H1 (cell line): ENCODE measurements around the gene ZNF500. TPM values are rescaled to one million over a fixed set of nuclear protein-coding genes. Genes with fewer than 3 reads are reported as not detected.

ENCODE experiments used
- CTCF ChIA-PET: fragments of 300-600 bp; sonication (Branson Sonifier 250); formaldehyde crosslinking; loops from one replicate; lab custom pipeline; 2021; ENCODE audit not compliant: partially characterized antibody; lab: Charles Lee
- POLR2A ChIA-PET: fragments of 300-600 bp; sonication (Branson Sonifier 250); formaldehyde crosslinking; loops from one replicate; lab custom pipeline; 2021; ENCODE audit warnings: inconsistent platforms; ENCODE audit not compliant: partially characterized antibody; lab: Charles Lee
- DNase-seq, 2 experiments: peaks; one replicate each; pipeline versions ENCODE4 v3.0.0 to v3.0.0-alpha.2; 2010 to 2022; ENCODE audit warnings: low spot score in 2 of 2, low read depth in 1 of 2, mixed read lengths in 1 of 2
- FAIRE-seq: peaks from 2 replicates; lab custom pipeline; 2011; peaks lifted over from hg19 to GRCh38; lab: Jason Lieb, UNC
- H2AFZ ChIP-seq: 2 replicates; pipeline ENCODE4 v1.8.1; 2012; ENCODE audit warnings: low read length, inconsistent platforms
- H2AK5ac ChIP-seq: 2 replicates; pipeline ENCODE4 v1.6.1; 2013; ENCODE audit warnings: low read depth, low read length
- H2BK120ac ChIP-seq: replicated peaks from 2 replicates; pipeline ENCODE3; 2013; ENCODE audit warnings: low read depth, low read length, inconsistent platforms
- H2BK12ac ChIP-seq: 2 replicates; pipeline ENCODE4 v1.6.1; 2013; ENCODE audit warnings: low read depth, low read length
- H2BK15ac ChIP-seq: 2 replicates; pipeline ENCODE4 v1.6.1; 2013; ENCODE audit warnings: low read length
- H2BK20ac ChIP-seq: 2 replicates; pipeline ENCODE4 v1.6.1; 2013; ENCODE audit warnings: low read length
- H2BK5ac ChIP-seq: 2 replicates; pipeline ENCODE4 v1.6.1; 2013; ENCODE audit warnings: low read depth, low read length
- H3K14ac ChIP-seq: 2 replicates; pipeline ENCODE4 v1.6.1; 2013; ENCODE audit warnings: inconsistent platforms; ENCODE audit not compliant: insufficient read length
- H3K18ac ChIP-seq: 2 replicates; pipeline ENCODE4 v1.6.1; 2013; ENCODE audit warnings: low read length; ENCODE audit errors: extremely low read depth
- H3K23ac ChIP-seq: 2 replicates; pipeline ENCODE4 v1.6.1; 2013; ENCODE audit warnings: inconsistent platforms; ENCODE audit not compliant: insufficient read length
- H3K23me2 ChIP-seq: 2 replicates; pipeline ENCODE4 v1.6.1; 2013; ENCODE audit warnings: low read depth, low read length
- H3K27ac ChIP-seq: 2 replicates; pipeline ENCODE4 v1.6.1; 2011; ENCODE audit warnings: low read depth, low read length, inconsistent platforms
- H3K27me3 ChIP-seq, 4 experiments: replicated peaks in 1 of 4; 1 replicate in 1 of 4; 2 replicates in 3 of 4; pipeline versions ENCODE4 v1.6.1 to v1.8.1; 2011 to 2013; ENCODE audit warnings: low read length in 3 of 4, mild to moderate bottlenecking in 3 of 4, inconsistent platforms in 2 of 4, mixed read lengths in 2 of 4, moderate library complexity in 1 of 4; ENCODE audit not compliant: control insufficient read depth in 3 of 4, insufficient read depth in 3 of 4; ENCODE audit errors: extremely low read depth in 1 of 4
- H3K36me3 ChIP-seq, 4 experiments: 2 replicates each; pipeline versions ENCODE4 v1.6.1 to v1.8.1; 2011 to 2013; ENCODE audit warnings: mild to moderate bottlenecking in 4 of 4, low read length in 3 of 4, moderate library complexity in 2 of 4, control low read depth in 1 of 4, inconsistent platforms in 1 of 4; ENCODE audit not compliant: insufficient read depth in 4 of 4, control insufficient read depth in 2 of 4
- H3K4ac ChIP-seq: replicated peaks from 2 replicates; pipeline ENCODE3; 2013; ENCODE audit warnings: low read length, low read depth, mixed read lengths, inconsistent platforms; ENCODE audit not compliant: insufficient read length
- H3K4me1 ChIP-seq, 4 experiments: replicated peaks in 1 of 4; 1 replicate in 1 of 4; 2 replicates in 3 of 4; pipeline versions ENCODE4 v1.6.1 to v1.8.1; 2011 to 2013; ENCODE audit warnings: low read length in 3 of 4, inconsistent platforms in 2 of 4, mixed read lengths in 1 of 4; ENCODE audit not compliant: insufficient read depth in 4 of 4, control insufficient read depth in 3 of 4
- H3K4me2 ChIP-seq, 2 experiments: 2 replicates each; pipeline versions ENCODE4 v1.6.1 to v1.8.1; 2011 to 2013; ENCODE audit warnings: low read depth in 2 of 2, low read length in 2 of 2, control low read depth in 1 of 2, inconsistent platforms in 1 of 2, mild to moderate bottlenecking in 1 of 2; ENCODE audit not compliant: insufficient read depth in 1 of 2
- H3K4me3 ChIP-seq, 4 experiments: fragments of 200-600, 300-600 bp in 1 of 4; sonication (generic), shearing (Covaris generic), sonication (Bioruptor Twin) in 1 of 4; 2 replicates each; pipeline versions ENCODE4 v1.5.1 to v1.8.1; 2011 to 2016; ENCODE audit warnings: low read length in 4 of 4, low read depth in 3 of 4, control low read depth in 2 of 4, inconsistent platforms in 2 of 4, mild to moderate bottlenecking in 2 of 4, mixed read lengths in 1 of 4, moderate library complexity in 1 of 4; ENCODE audit not compliant: insufficient read depth in 2 of 4; ENCODE audit errors: extremely low read depth in 1 of 4
- H3K56ac ChIP-seq: replicated peaks from 2 replicates; pipeline ENCODE3; 2013; ENCODE audit warnings: low read depth, mild to moderate bottlenecking, mixed read lengths, low read length, inconsistent platforms; ENCODE audit not compliant: insufficient read length
- H3K79me1 ChIP-seq: 2 replicates; pipeline ENCODE4 v1.6.1; 2013; ENCODE audit warnings: low read depth, low read length, control low read depth
- H3K79me2 ChIP-seq, 2 experiments: 2 replicates each; pipeline versions ENCODE4 v1.6.1 to v1.8.1; 2012 to 2013; ENCODE audit warnings: low read length in 2 of 2, mild to moderate bottlenecking in 2 of 2, inconsistent platforms in 1 of 2; ENCODE audit not compliant: insufficient read depth in 2 of 2, control insufficient read depth in 1 of 2
- H3K9ac ChIP-seq, 4 experiments: replicated peaks in 1 of 4; 1 replicate in 1 of 4; 2 replicates in 3 of 4; pipeline versions ENCODE4 v1.6.1 to v1.8.1; 2011 to 2013; ENCODE audit warnings: low read depth in 3 of 4, low read length in 3 of 4, control low read depth in 2 of 4, mild to moderate bottlenecking in 2 of 4, moderate library complexity in 2 of 4, inconsistent platforms in 1 of 4; ENCODE audit errors: extremely low read depth in 1 of 4
- H3K9me3 ChIP-seq, 2 experiments: 2 replicates each; pipeline versions ENCODE4 v1.6.1 to v1.8.1; 2012 to 2013; ENCODE audit warnings: mild to moderate bottlenecking in 2 of 2, moderate library complexity in 2 of 2, control low read depth in 1 of 2, inconsistent platforms in 1 of 2, low read depth in 1 of 2, low read length in 1 of 2, mixed read lengths in 1 of 2; ENCODE audit not compliant: insufficient read depth in 2 of 2
- H4K20me1 ChIP-seq, 2 experiments: replicated peaks in 1 of 2; 2 replicates each; pipeline versions ENCODE3 to v1.8.1; 2011 to 2013; ENCODE audit warnings: inconsistent platforms in 2 of 2, low read length in 2 of 2, mild to moderate bottlenecking in 1 of 2; ENCODE audit not compliant: insufficient read depth in 2 of 2, control insufficient read depth in 1 of 2
- H4K5ac ChIP-seq: 2 replicates; pipeline ENCODE4 v1.6.1; 2013; ENCODE audit warnings: low read length, low read depth, mixed read lengths, inconsistent platforms; ENCODE audit not compliant: insufficient read length
- H4K8ac ChIP-seq: 2 replicates; pipeline ENCODE4 v1.8.0; 2013; ENCODE audit warnings: mild to moderate bottlenecking, moderate library complexity, low read length, inconsistent platforms; ENCODE audit not compliant: insufficient read depth; ENCODE audit errors: extremely low read depth
- H4K91ac ChIP-seq: replicated peaks from 2 replicates; pipeline ENCODE3; 2013; ENCODE audit warnings: low read length, mixed read lengths, inconsistent platforms; ENCODE audit not compliant: insufficient read length
- BRCA1 ChIP-seq: IDR thresholded peaks from 2 replicates; pipeline ENCODE4 v1.6.1; 2012; ENCODE audit warnings: low read depth, low read length, improper control_type of control experiment
- CBX8 ChIP-seq: fragments of 300-800, 300-1000 bp; sonication (generic); IDR thresholded peaks from 2 replicates; pipeline ENCODE4 v1.7.1; 2016; ENCODE audit warnings: low read depth, low read length, borderline replicate concordance
- GABPA ChIP-seq: IDR thresholded peaks from 2 replicates; pipeline ENCODE4 v1.6.1; 2011; ENCODE audit warnings: mild to moderate bottlenecking, low read length, moderate library complexity, borderline replicate concordance; ENCODE audit not compliant: insufficient read depth
- HDAC6 ChIP-seq: IDR thresholded peaks from one replicate; pipeline ENCODE4 v1.7.1; 2012; ENCODE audit warnings: low read depth, mild to moderate bottlenecking, inconsistent platforms, low read length, moderate library complexity
- KDM1A ChIP-seq: fragments of 200-600, 300-600 bp; sonication (generic); IDR thresholded peaks from 2 replicates; pipeline ENCODE4 v1.7.1; 2016; ENCODE audit warnings: mild to moderate bottlenecking, low read length, borderline replicate concordance
- KDM5A ChIP-seq: fragments of 200-600 bp; IDR thresholded peaks from 2 replicates; pipeline ENCODE4 v1.7.1; 2012; ENCODE audit warnings: mild to moderate bottlenecking, low read length, inconsistent platforms, mixed read lengths
- NANOG ChIP-seq: IDR thresholded peaks from 2 replicates; pipeline ENCODE4 v1.6.1; 2011; ENCODE audit warnings: low read length, low read depth, mild to moderate bottlenecking, inconsistent platforms; ENCODE audit not compliant: insufficient read depth, poor library complexity, severe bottlenecking
- NRF1 ChIP-seq: IDR thresholded peaks from 2 replicates; pipeline ENCODE4 v1.6.1; 2011; ENCODE audit warnings: mild to moderate bottlenecking, low read depth, low read length, improper control_type of control experiment
- RXRA ChIP-seq: IDR thresholded peaks from 2 replicates; pipeline ENCODE4 v1.6.1; 2011; ENCODE audit warnings: low read depth, mild to moderate bottlenecking, low read length, moderate library complexity; ENCODE audit not compliant: insufficient read depth
- TEAD4 ChIP-seq: IDR thresholded peaks from 2 replicates; pipeline ENCODE4 v1.6.1; 2012; ENCODE audit warnings: low read depth, low read length, inconsistent platforms, mixed read lengths
- WGBS, 2 experiments: shearing (Covaris generic) in 1 of 2; methylation state at CpG; one replicate each; pipeline versions ENCODE4 v1.1.6 to v1.1.7; 2013 to 2015; ENCODE audit warnings: low lambda C conversion rate in 2 of 2, mixed read lengths in 2 of 2, inconsistent platforms in 1 of 2, low coverage in 1 of 2, missing lambda C conversion rate in 1 of 2; ENCODE audit not compliant: insufficient replicate concordance in 2 of 2, insufficient coverage in 1 of 2, insufficient read length in 1 of 2; ENCODE audit errors: extremely low coverage in 1 of 2, missing lambda C conversion rate in 1 of 2; 5-methylcytosine and 5-hydroxymethylcytosine counted together
- polyA plus RNA-seq, 7 experiments: library from polyadenylated mRNA; depleted of rRNA in 3 of 7; stranded (reverse) in 5 of 7; unstranded in 2 of 7; fragments of >200 nt in 5 of 7; fragments of 200-250 nt in 2 of 7; gene quantifications; 1 replicate in 5 of 7; 2 replicates in 1 of 7; 4 replicates in 1 of 7; pipeline versions ENCODE4 v1.2.1 to v1.2.3, GENCODE V29; 2011 to 2013; ENCODE audit warnings: missing spikeins in 2 of 7, mixed read lengths in 2 of 7
- total RNA-seq: library from RNA; stranded (reverse); fragmentation: NEBNext Ultra II Directional; extraction: Animal tissue kit (Norgen Biotek cat#: 25700); gene quantifications from 2 replicates; pipeline ENCODE4 v1.2.1, GENCODE V29; 2021

ZNF500 gene
- total and polyA plus RNA-seq, 2 of the 8 experiments (the other 6 are each of a cell fraction or from before 2014, with no cell fraction given), result 10.3 to 10.4 TPM

DNA sequence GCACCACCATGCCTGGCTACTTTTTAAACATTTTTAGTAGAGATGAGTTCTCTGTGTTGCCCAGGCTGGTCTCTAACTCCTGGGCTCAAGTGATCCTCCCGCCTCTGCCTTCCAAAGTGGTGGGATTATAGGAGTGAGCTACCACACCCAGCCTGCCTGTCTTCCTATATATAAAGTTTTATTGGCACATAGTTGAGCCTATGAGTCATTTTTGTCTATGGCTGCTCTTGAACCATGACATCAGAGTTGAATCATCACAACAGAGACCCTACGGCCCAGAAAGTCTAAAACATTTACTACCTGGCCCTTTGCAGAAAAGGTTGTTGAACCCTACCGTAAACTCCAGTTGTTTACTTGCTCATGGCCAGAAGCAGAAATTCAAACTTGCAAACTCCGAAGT is 13.3 kb upstream of the ZNF500 start:
- H2BK15ac ChIP-seq, result no peak overlapping the region
- H3K79me1 ChIP-seq, result no peaks in the 10 kb centered on the region
- no peak overlapping the region for H3K23ac ChIP-seq
- DNase-seq (no peak), FAIRE-seq (no peak)
- no peak overlapping the region for H3K4me3 ChIP-seq
- ChIA-PET CTCF (no interaction called here), POLR2A (interaction anchor here (0.6 kb wide), 1 partner anchor 311 kb away, joined by 3 read pairs; no protein-coding TSS in a partner anchor)
- H3K56ac ChIP-seq, result no peak overlapping the region
- no peak overlapping the region for H3K14ac ChIP-seq
- no peak overlapping the region for H2BK120ac ChIP-seq
- no peaks in the 10 kb centered on the region for H3K9me3 ChIP-seq
- no peak overlapping the region for H3K18ac ChIP-seq
- no peak overlapping the region for H3K4ac ChIP-seq
- H4K8ac ChIP-seq, result no peak overlapping the region
- no peak overlapping the region for H2BK12ac ChIP-seq
- H3K79me2 ChIP-seq, result no peaks in the 10 kb centered on the region
- no peak overlapping the region for H2AFZ ChIP-seq
- H4K91ac ChIP-seq, result no peak overlapping the region
- H3K23me2 ChIP-seq, result no peaks in the 10 kb centered on the region
- no peak for TF ChIP-seq TEAD4
- no peak for TF ChIP-seq BRCA1
- no peak for TF ChIP-seq KDM5A
- TF ChIP-seq KDM1A, result no peak
- TF ChIP-seq RXRA, result no peak
- no peak for TF ChIP-seq GABPA
- TF ChIP-seq CBX8, result no peak
- no peak for TF ChIP-seq NANOG
- TF ChIP-seq NRF1, result no peak
- no peak for TF ChIP-seq HDAC6
- H2AK5ac ChIP-seq, result no peak overlapping the region
- H3K9ac ChIP-seq, result no peak overlapping the region
- no peaks in the 10 kb centered on the region for H3K36me3 ChIP-seq
- H2BK5ac ChIP-seq, result no peak overlapping the region
- no peak overlapping the region for H4K5ac ChIP-seq
- H2BK20ac ChIP-seq, result no peak overlapping the region
- H4K20me1 ChIP-seq, result no peaks in the 10 kb centered on the region
- H3K4me1 ChIP-seq, result no peaks in the 10 kb centered on the region
- no peak overlapping the region for H3K4me2 ChIP-seq
- no peak overlapping the region for H3K27ac ChIP-seq
- H3K27me3 ChIP-seq, result no peaks in the 10 kb centered on the region
- 87% methylated on average over 4 of the region's 4 CpGs; no CpG with 5 or more reads in 1 of the 2 experiments for WGBS, 2 experiments
